H1 (cell line): ENCODE results near the gene ZBED1. TPM values are rescaled to one million over a fixed set of nuclear protein-coding genes. Genes with fewer than 3 reads are reported as not detected.

ENCODE experiments used
- JUN ChIP-seq: IDR thresholded peaks from 2 replicates; pipeline ENCODE4 v1.6.1; 2011; ENCODE audit warnings: low read depth, mild to moderate bottlenecking, improper control_type of control experiment, low read length
- PHF8 ChIP-seq: fragments of 200-600 bp; sonication (generic); conservative IDR thresholded peaks from 2 replicates; pipeline ENCODE4 v1.7.1; 2012; ENCODE audit warnings: low read depth, mild to moderate bottlenecking, inconsistent platforms, low read length, moderate library complexity
- SIRT6 ChIP-seq: IDR thresholded peaks from one replicate; pipeline ENCODE4 v1.7.1; 2012; ENCODE audit warnings: low read length, inconsistent platforms
- SRF ChIP-seq: IDR thresholded peaks from 2 replicates; pipeline ENCODE4 v1.6.1; 2011; ENCODE audit warnings: mild to moderate bottlenecking, low read depth, low read length, moderate library complexity
- SUZ12 ChIP-seq: fragments of 200-600 bp; sonication (generic); IDR thresholded peaks from 2 replicates; pipeline ENCODE4 v1.6.1; 2012; ENCODE audit warnings: mild to moderate bottlenecking, inconsistent platforms, low read length, moderate library complexity, mixed read lengths
- polyA plus RNA-seq, 7 experiments: library from polyadenylated mRNA; depleted of rRNA in 3 of 7; stranded (reverse) in 5 of 7; unstranded in 2 of 7; fragments of >200 nt in 5 of 7; fragments of 200-250 nt in 2 of 7; gene quantifications; 1 replicate in 5 of 7; 2 replicates in 1 of 7; 4 replicates in 1 of 7; pipeline versions ENCODE4 v1.2.1 to v1.2.3, GENCODE V29; 2011 to 2013; ENCODE audit warnings: missing spikeins in 2 of 7, mixed read lengths in 2 of 7
- total RNA-seq: library from RNA; stranded (reverse); fragmentation: NEBNext Ultra II Directional; extraction: Animal tissue kit (Norgen Biotek cat#: 25700); gene quantifications from 2 replicates; pipeline ENCODE4 v1.2.1, GENCODE V29; 2021
- TF ChIP-seq, protein P1 (sequence below): fragments of 300-600 bp; sonication (generic); IDR thresholded peaks from 2 replicates; pipeline ENCODE4 v1.7.1; 2012; ENCODE audit warnings: low read length, moderate library complexity, mild to moderate bottlenecking, inconsistent platforms; ENCODE audit not compliant: insufficient replicate concordance

Gene ZBED1
- total and polyA plus RNA-seq, 2 of the 8 experiments (the other 6 are each of a cell fraction or from before 2014, with no cell fraction given), result 28.5 to 45.8 TPM

DNA sequence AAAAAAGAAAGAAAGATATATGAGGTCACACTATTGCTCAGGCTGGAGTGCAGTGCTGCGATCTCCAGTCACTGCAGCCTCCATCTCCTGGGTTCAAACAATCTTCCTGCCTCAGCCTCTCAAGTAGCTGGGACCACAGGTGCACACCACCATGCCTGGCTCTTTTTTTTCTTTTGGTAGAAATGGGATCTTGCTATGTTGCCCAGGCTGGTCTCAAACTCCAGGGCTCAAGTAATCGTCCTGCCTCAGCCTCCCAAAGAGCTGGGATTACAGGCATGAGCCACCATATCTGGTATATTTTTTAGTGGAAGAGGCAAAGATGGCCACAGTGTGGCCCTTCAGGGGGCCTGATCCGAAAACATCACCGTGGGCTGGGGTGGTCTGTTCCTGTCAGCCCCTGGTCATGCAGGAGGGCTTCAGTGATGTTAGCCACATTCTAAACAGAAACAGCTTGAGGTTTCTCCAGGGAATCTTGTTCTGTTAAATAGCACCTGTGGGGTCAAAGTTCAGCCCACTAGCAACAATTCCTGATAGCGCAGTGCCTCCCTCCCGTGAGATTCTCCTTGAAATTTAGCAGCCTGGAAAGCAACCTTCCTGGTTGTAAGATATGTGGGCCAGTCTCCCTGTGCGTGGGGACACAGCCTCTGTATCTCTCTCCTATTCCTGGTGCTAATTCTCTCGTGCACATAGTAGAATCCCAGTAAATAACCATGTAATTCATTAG lies 7.3 kb upstream of the ZBED1 start (continued):
- TF ChIP-seq, protein P1, sequence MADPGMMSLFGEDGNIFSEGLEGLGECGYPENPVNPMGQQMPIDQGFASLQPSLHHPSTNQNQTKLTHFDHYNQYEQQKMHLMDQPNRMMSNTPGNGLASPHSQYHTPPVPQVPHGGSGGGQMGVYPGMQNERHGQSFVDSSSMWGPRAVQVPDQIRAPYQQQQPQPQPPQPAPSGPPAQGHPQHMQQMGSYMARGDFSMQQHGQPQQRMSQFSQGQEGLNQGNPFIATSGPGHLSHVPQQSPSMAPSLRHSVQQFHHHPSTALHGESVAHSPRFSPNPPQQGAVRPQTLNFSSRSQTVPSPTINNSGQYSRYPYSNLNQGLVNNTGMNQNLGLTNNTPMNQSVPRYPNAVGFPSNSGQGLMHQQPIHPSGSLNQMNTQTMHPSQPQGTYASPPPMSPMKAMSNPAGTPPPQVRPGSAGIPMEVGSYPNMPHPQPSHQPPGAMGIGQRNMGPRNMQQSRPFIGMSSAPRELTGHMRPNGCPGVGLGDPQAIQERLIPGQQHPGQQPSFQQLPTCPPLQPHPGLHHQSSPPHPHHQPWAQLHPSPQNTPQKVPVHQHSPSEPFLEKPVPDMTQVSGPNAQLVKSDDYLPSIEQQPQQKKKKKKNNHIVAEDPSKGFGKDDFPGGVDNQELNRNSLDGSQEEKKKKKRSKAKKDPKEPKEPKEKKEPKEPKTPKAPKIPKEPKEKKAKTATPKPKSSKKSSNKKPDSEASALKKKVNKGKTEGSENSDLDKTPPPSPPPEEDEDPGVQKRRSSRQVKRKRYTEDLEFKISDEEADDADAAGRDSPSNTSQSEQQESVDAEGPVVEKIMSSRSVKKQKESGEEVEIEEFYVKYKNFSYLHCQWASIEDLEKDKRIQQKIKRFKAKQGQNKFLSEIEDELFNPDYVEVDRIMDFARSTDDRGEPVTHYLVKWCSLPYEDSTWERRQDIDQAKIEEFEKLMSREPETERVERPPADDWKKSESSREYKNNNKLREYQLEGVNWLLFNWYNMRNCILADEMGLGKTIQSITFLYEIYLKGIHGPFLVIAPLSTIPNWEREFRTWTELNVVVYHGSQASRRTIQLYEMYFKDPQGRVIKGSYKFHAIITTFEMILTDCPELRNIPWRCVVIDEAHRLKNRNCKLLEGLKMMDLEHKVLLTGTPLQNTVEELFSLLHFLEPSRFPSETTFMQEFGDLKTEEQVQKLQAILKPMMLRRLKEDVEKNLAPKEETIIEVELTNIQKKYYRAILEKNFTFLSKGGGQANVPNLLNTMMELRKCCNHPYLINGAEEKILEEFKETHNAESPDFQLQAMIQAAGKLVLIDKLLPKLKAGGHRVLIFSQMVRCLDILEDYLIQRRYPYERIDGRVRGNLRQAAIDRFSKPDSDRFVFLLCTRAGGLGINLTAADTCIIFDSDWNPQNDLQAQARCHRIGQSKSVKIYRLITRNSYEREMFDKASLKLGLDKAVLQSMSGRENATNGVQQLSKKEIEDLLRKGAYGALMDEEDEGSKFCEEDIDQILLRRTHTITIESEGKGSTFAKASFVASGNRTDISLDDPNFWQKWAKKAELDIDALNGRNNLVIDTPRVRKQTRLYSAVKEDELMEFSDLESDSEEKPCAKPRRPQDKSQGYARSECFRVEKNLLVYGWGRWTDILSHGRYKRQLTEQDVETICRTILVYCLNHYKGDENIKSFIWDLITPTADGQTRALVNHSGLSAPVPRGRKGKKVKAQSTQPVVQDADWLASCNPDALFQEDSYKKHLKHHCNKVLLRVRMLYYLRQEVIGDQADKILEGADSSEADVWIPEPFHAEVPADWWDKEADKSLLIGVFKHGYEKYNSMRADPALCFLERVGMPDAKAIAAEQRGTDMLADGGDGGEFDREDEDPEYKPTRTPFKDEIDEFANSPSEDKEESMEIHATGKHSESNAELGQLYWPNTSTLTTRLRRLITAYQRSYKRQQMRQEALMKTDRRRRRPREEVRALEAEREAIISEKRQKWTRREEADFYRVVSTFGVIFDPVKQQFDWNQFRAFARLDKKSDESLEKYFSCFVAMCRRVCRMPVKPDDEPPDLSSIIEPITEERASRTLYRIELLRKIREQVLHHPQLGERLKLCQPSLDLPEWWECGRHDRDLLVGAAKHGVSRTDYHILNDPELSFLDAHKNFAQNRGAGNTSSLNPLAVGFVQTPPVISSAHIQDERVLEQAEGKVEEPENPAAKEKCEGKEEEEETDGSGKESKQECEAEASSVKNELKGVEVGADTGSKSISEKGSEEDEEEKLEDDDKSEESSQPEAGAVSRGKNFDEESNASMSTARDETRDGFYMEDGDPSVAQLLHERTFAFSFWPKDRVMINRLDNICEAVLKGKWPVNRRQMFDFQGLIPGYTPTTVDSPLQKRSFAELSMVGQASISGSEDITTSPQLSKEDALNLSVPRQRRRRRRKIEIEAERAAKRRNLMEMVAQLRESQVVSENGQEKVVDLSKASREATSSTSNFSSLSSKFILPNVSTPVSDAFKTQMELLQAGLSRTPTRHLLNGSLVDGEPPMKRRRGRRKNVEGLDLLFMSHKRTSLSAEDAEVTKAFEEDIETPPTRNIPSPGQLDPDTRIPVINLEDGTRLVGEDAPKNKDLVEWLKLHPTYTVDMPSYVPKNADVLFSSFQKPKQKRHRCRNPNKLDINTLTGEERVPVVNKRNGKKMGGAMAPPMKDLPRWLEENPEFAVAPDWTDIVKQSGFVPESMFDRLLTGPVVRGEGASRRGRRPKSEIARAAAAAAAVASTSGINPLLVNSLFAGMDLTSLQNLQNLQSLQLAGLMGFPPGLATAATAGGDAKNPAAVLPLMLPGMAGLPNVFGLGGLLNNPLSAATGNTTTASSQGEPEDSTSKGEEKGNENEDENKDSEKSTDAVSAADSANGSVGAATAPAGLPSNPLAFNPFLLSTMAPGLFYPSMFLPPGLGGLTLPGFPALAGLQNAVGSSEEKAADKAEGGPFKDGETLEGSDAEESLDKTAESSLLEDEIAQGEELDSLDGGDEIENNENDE, result no peak
- no peak for TF ChIP-seq SUZ12
- TF ChIP-seq SRF, result no peak
- no peak for TF ChIP-seq SIRT6
- TF ChIP-seq JUN, result no peak
- no peak for TF ChIP-seq PHF8
